Measurements from ENCODE around the gene BTRC.

DNA sequence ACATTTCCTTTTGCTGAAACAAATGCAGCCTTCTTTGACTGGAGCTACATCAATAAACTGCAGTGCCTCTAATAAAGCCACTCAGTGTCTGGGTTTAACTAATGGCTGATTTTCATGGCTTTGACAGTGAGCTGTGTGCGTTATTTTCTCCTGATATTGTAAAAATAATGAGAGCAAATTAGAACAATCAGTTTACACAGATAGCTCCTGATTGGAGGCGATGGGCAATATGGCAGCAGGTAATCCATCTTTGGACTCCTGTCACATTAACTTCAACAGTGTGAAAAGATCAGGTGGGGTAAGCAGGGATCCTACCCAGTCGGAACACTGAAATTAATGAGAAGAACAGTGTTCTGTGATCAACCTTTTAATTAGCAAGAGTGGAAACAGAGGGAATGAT, 133.4 kb downstream of the BTRC start:
- no peak for TF ChIP-seq POLR2A (IDR thresholded peaks at IDR 0.05)
- TF ChIP-seq, protein P1, sequence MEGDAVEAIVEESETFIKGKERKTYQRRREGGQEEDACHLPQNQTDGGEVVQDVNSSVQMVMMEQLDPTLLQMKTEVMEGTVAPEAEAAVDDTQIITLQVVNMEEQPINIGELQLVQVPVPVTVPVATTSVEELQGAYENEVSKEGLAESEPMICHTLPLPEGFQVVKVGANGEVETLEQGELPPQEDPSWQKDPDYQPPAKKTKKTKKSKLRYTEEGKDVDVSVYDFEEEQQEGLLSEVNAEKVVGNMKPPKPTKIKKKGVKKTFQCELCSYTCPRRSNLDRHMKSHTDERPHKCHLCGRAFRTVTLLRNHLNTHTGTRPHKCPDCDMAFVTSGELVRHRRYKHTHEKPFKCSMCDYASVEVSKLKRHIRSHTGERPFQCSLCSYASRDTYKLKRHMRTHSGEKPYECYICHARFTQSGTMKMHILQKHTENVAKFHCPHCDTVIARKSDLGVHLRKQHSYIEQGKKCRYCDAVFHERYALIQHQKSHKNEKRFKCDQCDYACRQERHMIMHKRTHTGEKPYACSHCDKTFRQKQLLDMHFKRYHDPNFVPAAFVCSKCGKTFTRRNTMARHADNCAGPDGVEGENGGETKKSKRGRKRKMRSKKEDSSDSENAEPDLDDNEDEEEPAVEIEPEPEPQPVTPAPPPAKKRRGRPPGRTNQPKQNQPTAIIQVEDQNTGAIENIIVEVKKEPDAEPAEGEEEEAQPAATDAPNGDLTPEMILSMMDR (IDR thresholded peaks at IDR 0.05) = no peak

Data from prostate gland (tissue), 2 donors.